IMR-90 (cell line): ENCODE data around the gene SVIL. TPM values are rescaled to one million over a fixed set of nuclear protein-coding genes. Genes with fewer than 3 reads are reported as not detected.

ENCODE experiments used
- ATAC-seq: fragments of 200-7000 bp; cut with Tn5 transposase; 2 replicates; pipeline ENCODE4 v1.9.1; 2020; ENCODE audit warnings: low read depth, mild to moderate bottlenecking, moderate library complexity
- BruUV-seq: library from RNA; stranded (reverse); fragments of 400-500 nt; replicated peaks from 2 replicates; lab custom pipeline; 2021; lab: Mats Ljungman, UMichigan
- CTCF ChIA-PET: fragments of 300-600 bp; formaldehyde crosslinking; extraction: SDS; loops from one replicate; lab custom pipeline; 2021; ENCODE audit warnings: antibody characterized with exemption; lab: Yijun Ruan, JAX
- POLR2A ChIA-PET: fragments of 300-600 bp; sonication (Branson Sonifier 250); formaldehyde crosslinking; loops from one replicate; lab custom pipeline; 2022; ENCODE audit warnings: antibody characterized with exemption; ENCODE audit not compliant: unreplicated experiment; lab: Charles Lee
- DNase-seq: peaks from one replicate; pipeline ENCODE4 v3.0.0; 2013
- H2AFZ ChIP-seq: replicated peaks from 2 replicates; pipeline ENCODE3; 2013; ENCODE audit warnings: low read length, mild to moderate bottlenecking; ENCODE audit not compliant: poor library complexity
- H2AK5ac ChIP-seq: 2 replicates; pipeline ENCODE4 v1.6.1; 2013; ENCODE audit warnings: low read depth, low read length, inconsistent platforms
- H2AK9ac ChIP-seq: replicated peaks from 2 replicates; pipeline ENCODE3; 2013; ENCODE audit warnings: mild to moderate bottlenecking, low read depth, low read length, moderate library complexity; ENCODE audit not compliant: poor library complexity
- H2BK120ac ChIP-seq: 2 replicates; pipeline ENCODE4 v1.6.1; 2013; ENCODE audit warnings: low read depth, low read length, inconsistent platforms
- H2BK15ac ChIP-seq: 3 replicates; pipeline ENCODE4 v1.6.1; 2013; ENCODE audit warnings: low read depth, low read length, inconsistent platforms
- H2BK20ac ChIP-seq: 2 replicates; pipeline ENCODE4 v1.6.1; 2013; ENCODE audit warnings: low read depth, mild to moderate bottlenecking, inconsistent platforms, low read length, moderate library complexity
- H2BK5ac ChIP-seq: 2 replicates; pipeline ENCODE4 v1.6.1; 2013; ENCODE audit warnings: mild to moderate bottlenecking, low read depth, low read length, inconsistent platforms; ENCODE audit not compliant: poor library complexity, severe bottlenecking
- H3K14ac ChIP-seq: replicated peaks from 2 replicates; pipeline ENCODE4 v1.6.1; 2013; ENCODE audit warnings: low read depth, low read length, inconsistent platforms
- H3K18ac ChIP-seq: 2 replicates; pipeline ENCODE4 v1.6.1; 2013; ENCODE audit warnings: low read depth, low read length, control low read depth
- H3K23ac ChIP-seq: 2 replicates; pipeline ENCODE4 v1.6.1; 2013; ENCODE audit warnings: low read depth, low read length, inconsistent platforms
- H3K27ac ChIP-seq: 2 replicates; pipeline ENCODE4 v1.5.1; 2013; ENCODE audit warnings: mild to moderate bottlenecking, control low read depth, low read length; ENCODE audit not compliant: insufficient read depth
- H3K27me3 ChIP-seq: 2 replicates; pipeline ENCODE4 v1.6.1; 2013; ENCODE audit warnings: low read length; ENCODE audit not compliant: control insufficient read depth, insufficient read depth
- H3K36me3 ChIP-seq: 2 replicates; pipeline ENCODE4 v1.6.1; 2013; ENCODE audit warnings: low read length, mixed read lengths; ENCODE audit not compliant: control insufficient read depth, insufficient read depth
- H3K4ac ChIP-seq: 2 replicates; pipeline ENCODE4 v1.6.1; 2013; ENCODE audit warnings: low read depth, low read length, inconsistent platforms
- H3K4me1 ChIP-seq: 2 replicates; pipeline ENCODE4 v1.6.1; 2013; ENCODE audit warnings: low read length, mixed read lengths; ENCODE audit not compliant: control insufficient read depth, insufficient read depth
- H3K4me2 ChIP-seq: 2 replicates; pipeline ENCODE4 v1.6.1; 2013; ENCODE audit warnings: low read depth, mild to moderate bottlenecking, control low read depth, low read length, moderate library complexity
- H3K4me3 ChIP-seq: 2 replicates; pipeline ENCODE4 v1.5.1; 2013; ENCODE audit warnings: low read depth, mild to moderate bottlenecking, control low read depth, low read length, moderate library complexity; ENCODE audit not compliant: insufficient read depth
- H3K56ac ChIP-seq: 2 replicates; pipeline ENCODE4 v1.6.1; 2013; ENCODE audit warnings: low read length, inconsistent platforms; ENCODE audit not compliant: insufficient read depth; ENCODE audit errors: extremely low read depth
- H3K79me1 ChIP-seq, 2 experiments: 2 replicates each; pipeline ENCODE4 v1.6.1; 2013; ENCODE audit warnings: low read length in 2 of 2, inconsistent platforms in 1 of 2, low read depth in 1 of 2
- H3K9ac ChIP-seq: 2 replicates; pipeline ENCODE4 v1.6.1; 2013; ENCODE audit warnings: low read depth, low read length, control low read depth
- H3K9me1 ChIP-seq: 2 replicates; pipeline ENCODE4 v1.6.1; 2013; ENCODE audit warnings: low read length, inconsistent platforms; ENCODE audit not compliant: insufficient read depth
- H3K9me3 ChIP-seq: 2 replicates; pipeline ENCODE4 v1.6.1; 2013; ENCODE audit warnings: low read length; ENCODE audit not compliant: control insufficient read depth, insufficient read depth
- H4K20me1 ChIP-seq: 2 replicates; pipeline ENCODE4 v1.6.1; 2013; ENCODE audit warnings: low read length, inconsistent platforms; ENCODE audit not compliant: insufficient read depth
- H4K5ac ChIP-seq: 2 replicates; pipeline ENCODE4 v1.6.1; 2013; ENCODE audit warnings: mild to moderate bottlenecking, low read depth, low read length, control low read depth
- H4K8ac ChIP-seq, 2 experiments: 2 replicates each; pipeline ENCODE4 v1.6.1; 2013; ENCODE audit warnings: low read depth in 2 of 2, low read length in 2 of 2, control low read depth in 1 of 2, inconsistent platforms in 1 of 2
- H4K91ac ChIP-seq: 2 replicates; pipeline ENCODE4 v1.6.1; 2013; ENCODE audit warnings: low read depth, low read length, inconsistent platforms; ENCODE audit not compliant: insufficient read depth
- BHLHE40 ChIP-seq: fragments of 150-350 bp; IDR thresholded peaks from 2 replicates; pipeline ENCODE4 v1.6.1; 2016; ENCODE audit warnings: mild to moderate bottlenecking, low read depth, low read length
- CEBPB ChIP-seq: IDR thresholded peaks from 2 replicates; pipeline ENCODE4 v1.6.1; 2012; ENCODE audit warnings: low read depth, low read length, improper control_type of control experiment
- CTCF ChIP-seq: conservative IDR thresholded peaks from 2 replicates; pipeline ENCODE4 v1.5.1; 2012; ENCODE audit warnings: mild to moderate bottlenecking, low read depth, low read length, improper control_type of control experiment
- MAZ ChIP-seq: IDR thresholded peaks from 2 replicates; pipeline ENCODE4 v1.6.1; 2012; ENCODE audit warnings: low read depth, mild to moderate bottlenecking, low read length, improper control_type of control experiment, moderate library complexity, borderline replicate concordance
- MXI1 ChIP-seq: IDR thresholded peaks from 2 replicates; pipeline ENCODE4 v1.6.1; 2012; ENCODE audit warnings: low read depth, mild to moderate bottlenecking, low read length, moderate library complexity, borderline replicate concordance
- NFE2L2 ChIP-seq: fragments of 150-350 bp; IDR thresholded peaks from 2 replicates; pipeline ENCODE4 v1.6.1; 2016; ENCODE audit warnings: low read depth, mild to moderate bottlenecking, low read length
- POLR2A ChIP-seq: IDR thresholded peaks from 2 replicates; pipeline ENCODE4 v1.6.1; 2012; ENCODE audit warnings: mild to moderate bottlenecking, low read depth, low read length
- RAD21 ChIP-seq: IDR thresholded peaks from 2 replicates; pipeline ENCODE4 v1.6.1; 2012; ENCODE audit warnings: low read length, improper control_type of control experiment
- RCOR1 ChIP-seq: IDR thresholded peaks from 2 replicates; pipeline ENCODE4 v1.6.1; 2012; ENCODE audit warnings: mild to moderate bottlenecking, low read length, improper control_type of control experiment; ENCODE audit not compliant: insufficient replicate concordance
- RFX5 ChIP-seq: IDR thresholded peaks from 2 replicates; pipeline ENCODE4 v1.8.0; 2012; ENCODE audit warnings: low read depth, mild to moderate bottlenecking, low read length, moderate library complexity
- SMC3 ChIP-seq: fragments of 150-350 bp; IDR thresholded peaks from 2 replicates; pipeline ENCODE4 v1.6.1; 2016; ENCODE audit warnings: low read depth, mild to moderate bottlenecking, antibody characterized with exemption, low read length, moderate library complexity
- WGBS, 2 experiments: methylation state at CpG; one replicate each; pipeline versions ENCODE4 v1.1.5 to v1.1.7; 2013; ENCODE audit warnings: missing lambda C conversion rate in 2 of 2; ENCODE audit not compliant: insufficient read length in 1 of 2; ENCODE audit errors: extremely low coverage in 2 of 2; 5-methylcytosine and 5-hydroxymethylcytosine counted together
- dilution Hi-C: fragments of 300-500 bp; cut with HindIII; formaldehyde crosslinking; loops from one replicate; pipeline ENCODE4 v1.14.3; 2018; ENCODE audit warnings: low sequenced_read_pairs; ENCODE audit not compliant: unreplicated experiment
- in situ Hi-C: fragments of 300-500 bp; cut with MboI; formaldehyde crosslinking; loops from 3 replicates; pipeline ENCODE4 v1.14.3; 2019; ENCODE audit warnings: low sequenced_read_pairs, inconsistent platforms, mixed read lengths
- intact Hi-C: fragments of 100-400 bp; cut with micrococcal nuclease; formaldehyde crosslinking; loops from 2 replicates; pipeline ENCODE4 v1.10.0; 2022
- polyA plus RNA-seq, 3 experiments: library from polyadenylated mRNA; depleted of rRNA; stranded (reverse); fragments of >200 nt; gene quantifications; 2 replicates each; pipeline ENCODE4 v1.2.3, GENCODE V29; 2012; ENCODE audit warnings: low replicate concordance in 1 of 3
- total RNA-seq: library from RNA; depleted of rRNA; stranded (reverse); fragments of >200 nt; gene quantifications from 2 replicates; pipeline ENCODE4 v1.2.3, GENCODE V29; 2012
- TF ChIP-seq, protein P1 (sequence below): fragments of 150-350 bp; IDR thresholded peaks from 2 replicates; pipeline ENCODE4 v1.6.1; 2016; ENCODE audit warnings: low read depth, mild to moderate bottlenecking, low read length, moderate library complexity, borderline replicate concordance

Gene SVIL
- total and polyA plus RNA-seq, 2 of the 4 experiments (the other 2 are of a cell fraction): 11.5 to 11.6 TPM

DNA sequence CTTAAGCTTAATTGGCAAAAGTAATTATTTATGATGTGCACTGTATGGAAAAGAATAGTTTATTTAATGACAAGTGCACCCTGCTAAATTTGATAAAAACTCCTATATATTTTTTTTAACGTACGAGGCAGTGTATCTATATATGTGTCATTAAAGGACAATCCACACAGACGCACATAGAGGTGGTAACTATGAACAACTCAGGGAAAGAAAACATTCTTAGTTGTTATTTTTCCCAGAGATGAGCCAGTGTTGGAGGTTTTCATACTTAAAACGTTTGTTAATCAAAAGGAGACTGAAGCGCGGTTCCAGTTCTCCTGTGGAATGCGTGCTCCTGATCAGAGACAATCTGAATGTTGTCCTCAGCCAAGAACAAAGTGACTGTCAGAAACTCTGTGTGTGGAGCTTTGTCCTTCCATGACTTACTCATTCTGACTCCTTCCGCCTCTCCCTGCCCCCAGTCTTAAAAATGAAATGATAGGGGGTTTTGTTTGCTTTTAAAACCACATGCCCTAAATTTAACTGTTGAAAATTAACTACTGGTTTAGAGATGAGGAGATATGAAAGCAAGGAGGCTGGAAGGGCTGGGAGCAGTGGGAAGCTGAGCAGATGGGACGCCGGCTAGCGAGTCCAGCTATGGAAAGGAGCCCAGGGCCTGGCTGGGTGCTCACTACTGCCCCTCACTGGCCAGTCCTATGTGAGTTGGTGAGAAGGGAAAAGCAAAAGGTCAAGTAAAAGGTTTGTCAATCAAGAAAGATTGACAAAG lies 99.6 kb downstream of the SVIL start:
- 0 out of 2 replicates have a peak overlapping the region, but pooled peaks have one; percentile 39 for H2AK5ac ChIP-seq
- CTCF ChIA-PET: interaction anchor here (0.5 to 1.5 kb wide), 11 partner anchors 11 to 317 kb away, joined by 3 to 16 read pairs (median 3); no protein-coding TSS in a partner anchor
- no CpG with 5 or more reads among the region's 11 CpGs for WGBS, 2 experiments
- TF ChIP-seq SMC3: peak; percentile 35; the same call in 1 of the 2 replicates
- peak; percentile 24; the same call in 1 of the 2 replicates for TF ChIP-seq BHLHE40
- TF ChIP-seq POLR2A: peak; percentile 40; the same call in 1 of the 2 replicates
- TF ChIP-seq RCOR1: no peak
- no peak for TF ChIP-seq NFE2L2
- no peak for TF ChIP-seq RFX5
- TF ChIP-seq MXI1: no peak
- peak; percentile 77 for TF ChIP-seq CTCF
- TF ChIP-seq MAZ: no peak
- TF ChIP-seq, protein P1, sequence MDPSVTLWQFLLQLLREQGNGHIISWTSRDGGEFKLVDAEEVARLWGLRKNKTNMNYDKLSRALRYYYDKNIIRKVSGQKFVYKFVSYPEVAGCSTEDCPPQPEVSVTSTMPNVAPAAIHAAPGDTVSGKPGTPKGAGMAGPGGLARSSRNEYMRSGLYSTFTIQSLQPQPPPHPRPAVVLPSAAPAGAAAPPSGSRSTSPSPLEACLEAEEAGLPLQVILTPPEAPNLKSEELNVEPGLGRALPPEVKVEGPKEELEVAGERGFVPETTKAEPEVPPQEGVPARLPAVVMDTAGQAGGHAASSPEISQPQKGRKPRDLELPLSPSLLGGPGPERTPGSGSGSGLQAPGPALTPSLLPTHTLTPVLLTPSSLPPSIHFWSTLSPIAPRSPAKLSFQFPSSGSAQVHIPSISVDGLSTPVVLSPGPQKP: no peak
- no peak for TF ChIP-seq CEBPB
- TF ChIP-seq RAD21: peak; percentile 41

More for the DNA sequence above, 99.6 kb downstream of the SVIL start:
- H4K8ac ChIP-seq: peak overlapping the region in 1 of 2 experiments; percentile 36; a peak in 1 of 4 replicates
- H3K18ac ChIP-seq: no peak overlapping the region
- no TSS peak for BruUV-seq
- H2AFZ ChIP-seq: peak overlapping the region; percentile 73
- intact Hi-C loops: loop anchor here (5.0 to 10.0 kb wide), 3 partner anchors 57 to 320 kb away; no protein-coding TSS in a partner anchor
- H3K9me3 ChIP-seq: no peaks in the 10 kb centered on the region
- H2BK120ac ChIP-seq: peak overlapping the region; percentile 45
- H2AK9ac ChIP-seq: no peak overlapping the region
- 0 out of 3 replicates have a peak overlapping the region, but pooled peaks have one; percentile 14 for H2BK15ac ChIP-seq
- H3K27me3 ChIP-seq: no peaks in the 10 kb centered on the region
- peak overlapping the region; percentile 47; the same call in 1 of the 2 replicates for H3K4ac ChIP-seq
- in situ Hi-C loops: no loop called here
- H4K20me1 ChIP-seq: peaks cover 16% of the 10 kb centered on the region; the same call in 1 of the 2 replicates
- peak overlapping the region; percentile 6 for H2BK5ac ChIP-seq
- dilution Hi-C loops: no loop called here
- no peak overlapping the region for H4K5ac ChIP-seq
- H3K79me1 ChIP-seq: peaks cover 8 to 62% of the 10 kb centered on the region in 2 experiments; a peak in 3 of 4 replicates
- peak overlapping the region; percentile 16; the same call in 1 of the 2 replicates for H3K4me3 ChIP-seq
- POLR2A ChIA-PET: no interaction called here
- peak overlapping the region; percentile 10; the same call in 1 of the 2 replicates for H2BK20ac ChIP-seq
- no peak overlapping the region for H3K9ac ChIP-seq
- peak overlapping the region; percentile 18 for H3K27ac ChIP-seq
- H3K14ac ChIP-seq: peak overlapping the region; percentile 24
- H3K23ac ChIP-seq: peak overlapping the region; percentile 43; the same call in 1 of the 2 replicates
- H3K4me1 ChIP-seq: peaks cover 2% of the 10 kb centered on the region; the same call in 1 of the 2 replicates
- H3K9me1 ChIP-seq: peaks cover 15% of the 10 kb centered on the region
- H4K91ac ChIP-seq: no peak overlapping the region
- 0 out of 2 replicates have a peak overlapping the region, but pooled peaks have one; percentile 30 for H3K56ac ChIP-seq
- peak; percentile 88 for DNase-seq
- ATAC-seq: peak; percentile 97
- H3K4me2 ChIP-seq: peak overlapping the region; percentile 66
- H3K36me3 ChIP-seq: peaks cover 9% of the 10 kb centered on the region
